ENCODE results near the gene CCL27. TPM values are rescaled to one million over a fixed set of nuclear protein-coding genes. Genes with fewer than 3 reads are reported as not detected.

The CCL27 gene
- total RNA-seq, 1 experiment from 2014 or later: not detected

DNA sequence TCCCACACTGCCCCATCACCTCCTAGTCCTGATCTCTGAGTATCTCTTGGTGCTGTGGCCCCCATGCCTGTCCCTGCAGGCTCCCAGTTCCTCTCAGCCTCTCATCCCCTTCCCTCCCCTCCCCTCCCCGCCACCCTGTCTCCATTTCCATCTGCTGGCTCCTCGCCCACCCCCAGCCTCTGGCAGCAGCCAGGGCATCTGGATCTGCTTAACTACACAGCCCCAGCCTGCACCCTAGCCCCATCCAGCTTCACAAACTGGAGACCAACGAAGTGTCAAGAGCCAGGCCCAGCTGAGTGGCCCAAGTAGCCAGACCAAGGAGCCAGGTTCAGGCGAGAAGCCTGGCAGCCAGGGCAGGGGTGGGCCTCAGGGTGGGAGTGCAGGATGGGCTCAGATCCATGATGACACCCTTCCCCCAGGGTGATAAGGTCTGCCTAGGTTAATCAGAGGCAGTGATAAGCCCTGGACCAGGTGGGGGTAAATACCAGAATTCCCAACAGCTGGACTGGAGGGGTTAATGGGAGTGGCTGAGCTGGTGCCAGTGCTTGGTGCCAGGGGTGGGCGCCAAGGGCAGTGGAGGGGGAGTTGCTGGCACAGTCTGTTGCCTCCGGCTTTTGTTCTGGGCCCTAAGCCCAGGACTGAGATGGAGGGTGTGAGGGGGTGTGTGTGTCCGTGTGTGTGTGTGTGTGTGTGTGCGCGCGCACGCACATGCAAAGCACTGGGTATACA is 8.0 kb downstream of the CCL27 start:
- H3K4me1 Mint-ChIP-seq (ENCODE audit: insufficient read depth, unreplicated experiment): peaks cover 25% of the 10 kb centered on the region
- CTCF ChIA-PET: interaction anchor here (0.6 kb wide), 1 partner anchor 152 kb away, joined by 3 read pairs; no protein-coding TSS in a partner anchor
- BruUV-seq (replicated peaks): no TSS peak
- intact Hi-C loops (cut with micrococcal nuclease): no loop called here
- H3K27ac Mint-ChIP-seq (ENCODE audit: low read depth, unreplicated experiment): no peak overlapping the region
- no peaks in the 10 kb centered on the region for H3K9me3 Mint-ChIP-seq (ENCODE audit: unreplicated experiment)
- no peaks in the 10 kb centered on the region for H3K27me3 Mint-ChIP-seq (ENCODE audit: insufficient read depth, unreplicated experiment)
- H3K36me3 Mint-ChIP-seq (ENCODE audit: insufficient read depth, unreplicated experiment): peaks cover 7% of the 10 kb centered on the region
- POLR2A ChIA-PET: no interaction called here
- no peak overlapping the region for H3K4me3 Mint-ChIP-seq (ENCODE audit: unreplicated experiment)
- DNase-seq (ENCODE audit: unreplicated experiment): no peak
- TF ChIP-seq, protein P1, sequence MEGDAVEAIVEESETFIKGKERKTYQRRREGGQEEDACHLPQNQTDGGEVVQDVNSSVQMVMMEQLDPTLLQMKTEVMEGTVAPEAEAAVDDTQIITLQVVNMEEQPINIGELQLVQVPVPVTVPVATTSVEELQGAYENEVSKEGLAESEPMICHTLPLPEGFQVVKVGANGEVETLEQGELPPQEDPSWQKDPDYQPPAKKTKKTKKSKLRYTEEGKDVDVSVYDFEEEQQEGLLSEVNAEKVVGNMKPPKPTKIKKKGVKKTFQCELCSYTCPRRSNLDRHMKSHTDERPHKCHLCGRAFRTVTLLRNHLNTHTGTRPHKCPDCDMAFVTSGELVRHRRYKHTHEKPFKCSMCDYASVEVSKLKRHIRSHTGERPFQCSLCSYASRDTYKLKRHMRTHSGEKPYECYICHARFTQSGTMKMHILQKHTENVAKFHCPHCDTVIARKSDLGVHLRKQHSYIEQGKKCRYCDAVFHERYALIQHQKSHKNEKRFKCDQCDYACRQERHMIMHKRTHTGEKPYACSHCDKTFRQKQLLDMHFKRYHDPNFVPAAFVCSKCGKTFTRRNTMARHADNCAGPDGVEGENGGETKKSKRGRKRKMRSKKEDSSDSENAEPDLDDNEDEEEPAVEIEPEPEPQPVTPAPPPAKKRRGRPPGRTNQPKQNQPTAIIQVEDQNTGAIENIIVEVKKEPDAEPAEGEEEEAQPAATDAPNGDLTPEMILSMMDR (IDR thresholded peaks at IDR 0.05; ENCODE audit: unreplicated experiment): no peak

DNA sequence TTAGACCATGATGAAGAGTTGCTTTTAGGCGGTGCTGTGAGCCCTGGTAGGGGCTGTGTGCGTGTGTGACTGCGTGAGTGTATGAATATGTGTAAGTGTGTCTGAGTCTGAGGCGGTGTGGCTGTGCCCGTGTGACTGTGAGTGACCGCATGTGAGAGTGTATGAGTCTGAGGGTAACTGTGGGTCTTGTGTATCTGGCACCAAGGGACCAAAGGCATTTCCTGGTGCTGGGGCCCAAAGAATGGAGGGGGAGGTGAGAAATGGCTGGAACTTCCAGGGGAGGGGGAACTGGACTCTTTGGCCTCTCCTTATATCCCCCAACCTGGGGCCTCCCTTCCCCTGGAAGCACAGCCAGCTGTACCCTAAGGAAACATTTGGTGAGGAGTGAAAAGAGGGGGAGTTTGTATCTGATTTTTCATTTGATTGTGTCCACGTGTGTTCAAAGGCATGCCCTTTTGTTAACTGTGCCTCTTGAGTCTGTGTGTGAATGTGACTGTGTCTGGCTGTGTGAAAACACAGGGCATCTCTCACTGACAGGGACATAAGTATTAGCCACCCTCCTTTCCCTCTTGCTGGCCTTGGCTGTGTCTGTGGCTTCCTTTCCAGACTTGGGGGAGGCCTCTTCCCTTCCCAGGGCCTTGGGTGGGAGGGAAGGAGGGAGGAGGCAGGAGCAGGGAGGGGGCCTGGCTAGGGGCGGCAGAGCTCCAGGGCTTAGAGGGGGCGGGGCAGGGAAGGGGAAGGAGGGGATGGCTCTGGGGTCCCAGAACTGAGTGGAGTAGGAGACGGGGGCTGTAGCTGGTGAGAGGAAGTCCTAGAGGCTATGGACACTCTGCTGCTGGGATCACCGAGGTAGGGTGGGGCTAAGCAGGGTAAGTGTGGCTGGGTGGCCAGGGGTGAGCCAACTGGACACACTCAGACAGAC is 9.0 kb downstream of the CCL27 start:
- Mint-ChIP-seq H3K27ac (ENCODE audit: low read depth, unreplicated experiment) (peak overlapping the region; percentile 28), H3K4me3 (ENCODE audit: unreplicated experiment) (peak overlapping the region; percentile 69), H3K36me3 (ENCODE audit: insufficient read depth, unreplicated experiment) (peaks cover 9% of the 10 kb centered on the region), H3K9me3 (ENCODE audit: unreplicated experiment) (no peaks in the 10 kb centered on the region), H3K27me3 (ENCODE audit: insufficient read depth, unreplicated experiment) (no peaks in the 10 kb centered on the region), H3K4me1 (ENCODE audit: insufficient read depth, unreplicated experiment) (peaks cover 27% of the 10 kb centered on the region)
- ChIA-PET CTCF (no interaction called here), POLR2A (interaction anchor here (0.6 to 2.6 kb wide), 3 partner anchors 8 to 11 kb away, joined by 3 to 11 read pairs (median 4); no protein-coding TSS in a partner anchor)
- intact Hi-C loops (cut with micrococcal nuclease): no loop called here
- BruUV-seq (replicated peaks): no TSS peak
- no peak for DNase-seq (ENCODE audit: unreplicated experiment)
- TF ChIP-seq, protein P1 (IDR thresholded peaks at IDR 0.05; ENCODE audit: unreplicated experiment): no peak

DNA sequence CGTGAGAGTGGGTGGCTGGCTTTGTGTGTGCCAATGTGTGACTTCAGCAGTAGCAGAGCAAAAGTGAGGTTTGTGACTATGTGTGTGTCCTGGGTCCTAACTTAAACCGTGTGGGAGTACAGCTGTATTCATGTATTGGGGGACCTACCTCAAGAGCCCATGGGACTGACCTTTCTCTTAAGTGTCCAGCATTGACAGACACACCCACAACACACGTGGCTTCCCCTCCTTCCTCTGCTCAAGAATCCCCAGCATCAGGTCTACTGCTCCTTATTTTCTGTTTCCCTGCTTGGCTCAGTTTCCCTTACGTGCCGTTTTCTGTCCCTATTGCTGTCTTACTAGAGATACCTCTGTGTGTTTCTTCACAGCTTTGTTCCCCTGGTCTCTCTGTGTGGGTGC is 9.9 kb downstream of the CCL27 start:
- H3K36me3 Mint-ChIP-seq (ENCODE audit: insufficient read depth, unreplicated experiment): peaks cover 16% of the 10 kb centered on the region
- H3K27ac Mint-ChIP-seq (ENCODE audit: low read depth, unreplicated experiment): peak overlapping the region; percentile 28
- peak overlapping the region; percentile 69 for H3K4me3 Mint-ChIP-seq (ENCODE audit: unreplicated experiment)
- no TSS peak for BruUV-seq (replicated peaks)
- no peaks in the 10 kb centered on the region for H3K9me3 Mint-ChIP-seq (ENCODE audit: unreplicated experiment)
- TF ChIP-seq, protein P1 (IDR thresholded peaks at IDR 0.05; ENCODE audit: unreplicated experiment): no peak
- ChIA-PET CTCF (no interaction called here), POLR2A (interaction anchor here (0.6 to 2.6 kb wide), 4 partner anchors 9 to 32 kb away, joined by 3 to 11 read pairs (median 4); partner anchors contain the start of gene DCTN3)
- no peaks in the 10 kb centered on the region for H3K27me3 Mint-ChIP-seq (ENCODE audit: insufficient read depth, unreplicated experiment)
- H3K4me1 Mint-ChIP-seq (ENCODE audit: insufficient read depth, unreplicated experiment): peaks cover 35% of the 10 kb centered on the region
- DNase-seq (ENCODE audit: unreplicated experiment): no peak
- intact Hi-C loops (cut with micrococcal nuclease): no loop called here
